Omental fat pad (tissue), 4 donors: ENCODE results near the gene GOLGA2. TPM values are rescaled to one million over a fixed set of nuclear protein-coding genes. Genes with fewer than 3 reads are reported as not detected.

Experiments used
- ATAC-seq: fragments of 150-250 bp; one replicate; pipeline ENCODE4 v1.9.1; 2016; ENCODE audit warnings: mild to moderate bottlenecking, moderate library complexity; ENCODE audit not compliant: low FRiP score
- DNase-seq: peaks from one replicate; pipeline ENCODE4 v3.0.0-alpha.2; 2019; ENCODE audit warnings: low spot score
- CTCF ChIP-seq, 3 donors: fragments of 450-650 bp; IDR thresholded peaks; one replicate each; pipeline ENCODE4 v1.5.1; 2016 to 2017; ENCODE audit warnings: antibody characterized with exemption in 3 of 3, mild to moderate bottlenecking in 3 of 3, moderate library complexity in 2 of 3
- total RNA-seq, 4 donors: library from RNA; depleted of rRNA; stranded (reverse); fragments of >200 nt; gene quantifications; one replicate each; pipeline ENCODE4 v1.1.0, GENCODE V29; 2016

GOLGA2 gene
- total RNA-seq, 4 donors from 2014 or later = 63.0 to 99.8 (median 75.9) TPM

GRCh38 chr9:128321879-128322403 is 46.1 kb upstream of the GOLGA2 start:
- ATAC-seq (no peak), DNase-seq (no peak)
- no peak for TF ChIP-seq CTCF (IDR thresholded peaks at IDR 0.05)

GRCh38 chr9:128321343-128321742 is 45.5 kb upstream of the GOLGA2 start:
- no peak for TF ChIP-seq CTCF (IDR thresholded peaks at IDR 0.05)
- DNase-seq (no peak), ATAC-seq (no peak)

GRCh38 chr9:128317629-128318028 is 41.8 kb upstream of the GOLGA2 start:
- DNase-seq = no peak
- no peak for TF ChIP-seq CTCF (IDR thresholded peaks at IDR 0.05)
- ATAC-seq = no peak

- DNase-seq (no peak), ATAC-seq (no peak)
- TF ChIP-seq CTCF (IDR thresholded peaks at IDR 0.05) = no peak
Observed at GRCh38 chr9:128316421-128316820, 40.6 kb upstream of the GOLGA2 start.

- no peak for DNase-seq
- no peak for ATAC-seq
- no peak for TF ChIP-seq CTCF (IDR thresholded peaks at IDR 0.05)
Observed at GRCh38 chr9:128314697-128315096, 38.9 kb upstream of the GOLGA2 start.

- no peak for TF ChIP-seq CTCF (IDR thresholded peaks at IDR 0.05)
- no peak for DNase-seq
- no peak for ATAC-seq
Observed at GRCh38 chr9:128310461-128310860, 34.7 kb upstream of the GOLGA2 start.

- no peak for ATAC-seq
- no peak for DNase-seq
- no peak for TF ChIP-seq CTCF (IDR thresholded peaks at IDR 0.05)
Observed at GRCh38 chr9:128309551-128309950, 33.7 kb upstream of the GOLGA2 start.
